Glutamatergic neuron (in vitro differentiated cells): ENCODE results near the gene FXYD2. TPM values are rescaled to one million over a fixed set of nuclear protein-coding genes. Genes with fewer than 3 reads are reported as not detected.
A peak's percentile ranks its signal among the peaks of the same experiment; 100 is the strongest.

Experiments used
- DNase-seq: peaks from one replicate; pipeline ENCODE4 v3.0.0; 2022
- H3K27ac Mint-ChIP-seq: one replicate; pipeline ENCODE4 v1.8.0; 2020; ENCODE audit warnings: mild to moderate bottlenecking, mixed read lengths, inconsistent platforms; ENCODE audit not compliant: unreplicated experiment
- H3K27me3 Mint-ChIP-seq: one replicate; pipeline ENCODE4 v1.8.0; 2020; ENCODE audit warnings: mild to moderate bottlenecking, moderate library complexity, mixed read lengths, inconsistent platforms; ENCODE audit not compliant: unreplicated experiment
- H3K36me3 Mint-ChIP-seq: one replicate; pipeline ENCODE4 v1.8.0; 2020; ENCODE audit warnings: mild to moderate bottlenecking, mixed read lengths, inconsistent platforms; ENCODE audit not compliant: unreplicated experiment
- H3K4me1 Mint-ChIP-seq: one replicate; pipeline ENCODE4 v1.8.0; 2020; ENCODE audit warnings: mild to moderate bottlenecking, low read depth, mixed read lengths, inconsistent platforms; ENCODE audit not compliant: unreplicated experiment
- H3K4me3 Mint-ChIP-seq: one replicate; pipeline ENCODE4 v1.8.0; 2020; ENCODE audit warnings: mild to moderate bottlenecking, mixed read lengths, inconsistent platforms; ENCODE audit not compliant: unreplicated experiment
- H3K9me3 Mint-ChIP-seq: one replicate; pipeline ENCODE4 v1.8.0; 2020; ENCODE audit warnings: mild to moderate bottlenecking, moderate library complexity, mixed read lengths, inconsistent platforms; ENCODE audit not compliant: unreplicated experiment
- CTCF ChIP-seq: fragments of 200-600 bp; sonication (generic); IDR thresholded peaks from one replicate; pipeline ENCODE4 v1.5.0; 2021; ENCODE audit not compliant: partially characterized antibody, unreplicated experiment
- long read RNA-seq: library from polyadenylated mRNA; unstranded; transcript quantifications from one replicate; pipeline ENCODE4 v2.0.0, GENCODE V29; 2020; ENCODE audit not compliant: unreplicated experiment
- total RNA-seq: library from RNA; stranded (reverse); fragmentation: NEBNext Ultra II Directional; extraction: Animal tissue kit (Norgen Biotek cat#: 25700); gene quantifications from one replicate; pipeline ENCODE4 v1.2.1, GENCODE V29; 2021; ENCODE audit not compliant: unreplicated experiment

The FXYD2 gene
- 0.44 TPM for total RNA-seq
- long read RNA-seq: 0 reads

- Mint-ChIP-seq H3K27me3 (peaks cover 12% of the 10 kb centered on the region), H3K9me3 (peaks cover 3% of the 10 kb centered on the region), H3K27ac (no peak within 1 kb of the TSS), H3K4me1 (peaks cover 13% of the 10 kb centered on the region), H3K36me3 (no peaks in the 10 kb centered on the region), H3K4me3 (no peak within 1 kb of the TSS)
- TF ChIP-seq CTCF: no peak
- DNase-seq: peak; percentile 15
Measured at GRCh38 chr11:117824571-117825537, at the start of gene FXYD2. Gene FXYD2 (minus strand): TSS chr11:117824744. CDS start chr11:117824678, 66 bp downstream.

GRCh38 chr11:117873828-117874125, 49.2 kb upstream of the FXYD2 start:
- Mint-ChIP-seq H3K36me3 (peaks cover 3% of the 10 kb centered on the region), H3K4me3 (no peak overlapping the region), H3K9me3 (peaks cover 4% of the 10 kb centered on the region), H3K4me1 (peaks cover 21% of the 10 kb centered on the region), H3K27me3 (peaks cover 19% of the 10 kb centered on the region), H3K27ac (no peak overlapping the region)
- DNase-seq: no peak
- TF ChIP-seq CTCF: no peak

GRCh38 chr11:117872975-117873827, 48.7 kb upstream of the FXYD2 start:
- Mint-ChIP-seq H3K36me3 (no peaks in the 10 kb centered on the region), H3K4me3 (no peak overlapping the region), H3K9me3 (peaks cover 4% of the 10 kb centered on the region), H3K4me1 (peaks cover 21% of the 10 kb centered on the region), H3K27ac (no peak overlapping the region), H3K27me3 (peaks cover 17% of the 10 kb centered on the region)
- DNase-seq: no peak
- TF ChIP-seq CTCF: no peak

GRCh38 chr11:117872420-117872961, 47.9 kb upstream of the FXYD2 start:
- Mint-ChIP-seq H3K27me3 (peaks cover 17% of the 10 kb centered on the region), H3K4me1 (peaks cover 21% of the 10 kb centered on the region), H3K4me3 (no peak overlapping the region), H3K9me3 (peaks cover 4% of the 10 kb centered on the region), H3K36me3 (no peaks in the 10 kb centered on the region), H3K27ac (no peak overlapping the region)
- DNase-seq: no peak
- no peak for TF ChIP-seq CTCF
